ENCODE measurements around the gene HS6ST2.

The HS6ST2 gene

DNA sequence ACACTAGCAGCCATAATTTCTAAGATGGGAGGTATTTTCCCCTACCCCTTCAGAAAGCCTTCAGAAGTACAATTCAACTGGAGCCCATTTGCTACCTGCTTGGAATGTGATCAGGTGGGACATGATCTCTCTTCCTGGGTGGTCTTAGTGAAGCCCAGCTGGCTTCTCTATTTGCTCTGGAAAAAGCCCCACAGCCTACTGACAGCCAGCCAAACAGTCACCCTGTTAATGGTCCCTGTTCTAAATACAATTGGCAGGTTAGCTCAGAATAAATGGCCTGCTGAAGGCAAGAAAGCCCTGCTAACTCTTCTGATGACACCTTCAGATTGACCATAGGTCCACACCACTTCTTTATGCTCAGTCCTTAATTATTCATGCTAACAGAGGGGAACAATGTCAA, 39.9 kb downstream of the HS6ST2 start:
- H3K4me2 ChIP-seq (ENCODE audit: insufficient read depth, low read length, poor library complexity, severe bottlenecking): no peak overlapping the region
- no peak overlapping the region for H3K4me3 ChIP-seq (ENCODE audit: low read length in 2 of 2)
- H3K79me1 ChIP-seq (ENCODE audit: low read depth, low read length): no peaks in the 10 kb centered on the region
- H3K23ac ChIP-seq (ENCODE audit: low read depth, low read length, poor library complexity): no peak overlapping the region
- no peaks in the 10 kb centered on the region for H3K27me3 ChIP-seq (ENCODE audit: control insufficient read depth in 3 of 3, insufficient read depth in 3 of 3, low read depth in 1 of 3, low read length in 3 of 3)
- H4K8ac ChIP-seq (ENCODE audit: low read depth, low read length): no peak overlapping the region
- H3K36me3 ChIP-seq (replicated peaks in 1 of 2; ENCODE audit: control insufficient read depth in 2 of 2, insufficient read depth in 2 of 2, low read length in 2 of 2): no peaks in the 10 kb centered on the region
- no peak overlapping the region for H2BK12ac ChIP-seq (ENCODE audit: low read length)
- no peak overlapping the region for H3K9ac ChIP-seq (ENCODE audit: low read depth, low read length, poor library complexity)
- no peak overlapping the region for H3K27ac ChIP-seq (replicated peaks; ENCODE audit: low read length)
- DNase-seq (ENCODE audit: low spot score): no peak
- no peak overlapping the region for H3K4ac ChIP-seq (ENCODE audit: low read length)
- no peak overlapping the region for H2AK5ac ChIP-seq (ENCODE audit: low read depth, low read length)
- H3K14ac ChIP-seq (ENCODE audit: low read length): no peak overlapping the region
- no peak overlapping the region for H4K91ac ChIP-seq (ENCODE audit: low read depth, low read length, poor library complexity)
- H3K18ac ChIP-seq (ENCODE audit: low read length): no peak overlapping the region
- H3K9me3 ChIP-seq (replicated peaks in 1 of 2; ENCODE audit: control insufficient read depth in 2 of 2, insufficient read depth in 1 of 2, low read depth in 1 of 2, low read length in 2 of 2): peaks cover under 1 to 2% of the 10 kb centered on the region in 2 donors
- no peak overlapping the region for H2BK5ac ChIP-seq (ENCODE audit: low read length)
- H2BK15ac ChIP-seq (ENCODE audit: low read length): no peak overlapping the region
- H2BK120ac ChIP-seq (ENCODE audit: low read depth, low read length): no peak overlapping the region
- H2AFZ ChIP-seq (ENCODE audit: low read length): no peak overlapping the region
- H3K4me1 ChIP-seq (ENCODE audit: control insufficient read depth in 2 of 2, insufficient read depth in 1 of 2, low read depth in 1 of 2, low read length in 2 of 2): no peaks in the 10 kb centered on the region

DNA sequence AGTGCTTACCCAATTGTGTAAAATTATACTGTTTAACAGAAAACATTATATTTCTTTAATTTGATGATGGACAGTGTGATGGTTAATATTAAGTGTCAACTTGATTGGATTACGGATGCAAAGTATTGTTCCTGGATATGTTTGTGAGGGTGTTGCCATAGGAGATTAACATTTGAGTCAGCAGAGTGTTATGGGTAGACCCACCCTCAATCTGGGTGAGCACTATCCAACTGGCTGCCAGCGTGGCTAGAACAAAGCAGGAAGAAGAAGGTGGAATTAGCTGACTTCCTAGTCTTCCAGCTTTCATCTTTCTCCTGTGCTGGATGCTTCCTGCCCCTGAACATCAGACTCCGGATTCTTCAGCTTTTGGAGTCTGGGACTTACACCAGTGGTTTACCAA, 42.1 kb downstream of the HS6ST2 start:
- H3K9ac ChIP-seq (ENCODE audit: low read depth, low read length, poor library complexity): no peak overlapping the region
- no peak for DNase-seq (ENCODE audit: low spot score)
- H4K91ac ChIP-seq (ENCODE audit: low read depth, low read length, poor library complexity): no peak overlapping the region
- H3K27ac ChIP-seq (replicated peaks; ENCODE audit: low read length): no peak overlapping the region
- no peak overlapping the region for H4K8ac ChIP-seq (ENCODE audit: low read depth, low read length)
- H2BK120ac ChIP-seq (ENCODE audit: low read depth, low read length): no peak overlapping the region
- peaks cover 5 to 11% of the 10 kb centered on the region in 2 donors for H3K9me3 ChIP-seq (replicated peaks in 1 of 2; ENCODE audit: control insufficient read depth in 2 of 2, insufficient read depth in 1 of 2, low read depth in 1 of 2, low read length in 2 of 2)
- no peak overlapping the region for H2BK15ac ChIP-seq (ENCODE audit: low read length)
- H3K4me3 ChIP-seq (ENCODE audit: low read length in 2 of 2): no peak overlapping the region
- H2BK12ac ChIP-seq (ENCODE audit: low read length): no peak overlapping the region
- H2AK5ac ChIP-seq (ENCODE audit: low read depth, low read length): no peak overlapping the region
- H3K4me2 ChIP-seq (ENCODE audit: insufficient read depth, low read length, poor library complexity, severe bottlenecking): no peak overlapping the region
- H3K4me1 ChIP-seq (ENCODE audit: control insufficient read depth in 2 of 2, insufficient read depth in 1 of 2, low read depth in 1 of 2, low read length in 2 of 2): no peaks in the 10 kb centered on the region
- no peak overlapping the region for H2BK5ac ChIP-seq (ENCODE audit: low read length)
- no peak overlapping the region for H3K14ac ChIP-seq (ENCODE audit: low read length)
- H2AFZ ChIP-seq (ENCODE audit: low read length): no peak overlapping the region
- H3K18ac ChIP-seq (ENCODE audit: low read length): no peak overlapping the region
- no peaks in the 10 kb centered on the region for H3K36me3 ChIP-seq (replicated peaks in 1 of 2; ENCODE audit: control insufficient read depth in 2 of 2, insufficient read depth in 2 of 2, low read length in 2 of 2)
- no peak overlapping the region for H3K4ac ChIP-seq (ENCODE audit: low read length)
- H3K79me1 ChIP-seq (ENCODE audit: low read depth, low read length): no peaks in the 10 kb centered on the region
- no peaks in the 10 kb centered on the region for H3K27me3 ChIP-seq (ENCODE audit: control insufficient read depth in 3 of 3, insufficient read depth in 3 of 3, low read depth in 1 of 3, low read length in 3 of 3)
- no CpG with 5 or more reads among the region's 3 CpGs for WGBS, 2 donors (ENCODE audit: extremely low coverage in 2 of 2, insufficient read length in 2 of 2, insufficient replicate concordance in 1 of 2)
- H3K23ac ChIP-seq (ENCODE audit: low read depth, low read length, poor library complexity): no peak overlapping the region

DNA sequence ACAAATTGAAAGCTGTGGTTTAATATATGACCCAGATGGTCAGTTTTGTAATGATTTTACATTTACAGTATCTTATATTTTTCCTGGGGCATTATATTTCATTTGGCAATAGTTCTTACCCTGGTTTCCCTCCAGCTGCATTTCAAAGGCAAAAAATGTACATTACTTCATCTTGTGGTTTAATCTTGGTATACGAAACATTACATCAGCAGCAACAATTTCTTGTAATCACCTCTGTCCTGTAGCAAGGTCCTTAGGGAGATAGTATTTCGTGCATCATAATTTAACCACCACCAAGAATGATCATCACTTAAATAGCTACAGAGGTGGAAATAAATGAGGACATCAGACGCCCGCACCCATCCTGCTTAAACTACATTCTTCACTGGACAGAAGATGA, 48.8 kb downstream of the HS6ST2 start:
- no peaks in the 10 kb centered on the region for H3K27me3 ChIP-seq (ENCODE audit: control insufficient read depth in 3 of 3, insufficient read depth in 3 of 3, low read depth in 1 of 3, low read length in 3 of 3)
- H2AFZ ChIP-seq (ENCODE audit: low read length): no peak overlapping the region
- H2BK15ac ChIP-seq (ENCODE audit: low read length): no peak overlapping the region
- H3K9ac ChIP-seq (ENCODE audit: low read depth, low read length, poor library complexity): no peak overlapping the region
- peaks cover 5 to 11% of the 10 kb centered on the region in 2 donors for H3K9me3 ChIP-seq (replicated peaks in 1 of 2; ENCODE audit: control insufficient read depth in 2 of 2, insufficient read depth in 1 of 2, low read depth in 1 of 2, low read length in 2 of 2)
- no peak overlapping the region for H2BK12ac ChIP-seq (ENCODE audit: low read length)
- DNase-seq (ENCODE audit: low spot score): no peak
- H3K4me1 ChIP-seq (ENCODE audit: control insufficient read depth in 2 of 2, insufficient read depth in 1 of 2, low read depth in 1 of 2, low read length in 2 of 2): no peaks in the 10 kb centered on the region
- H3K23ac ChIP-seq (ENCODE audit: low read depth, low read length, poor library complexity): no peak overlapping the region
- H3K27ac ChIP-seq (replicated peaks; ENCODE audit: low read length): no peak overlapping the region
- WGBS, 2 donors (ENCODE audit: extremely low coverage in 2 of 2, insufficient read length in 2 of 2, insufficient replicate concordance in 1 of 2): no CpG with 5 or more reads among the region's 4 CpGs
- no peaks in the 10 kb centered on the region for H3K79me1 ChIP-seq (ENCODE audit: low read depth, low read length)
- no peak overlapping the region for H3K4me2 ChIP-seq (ENCODE audit: insufficient read depth, low read length, poor library complexity, severe bottlenecking)
- H2BK5ac ChIP-seq (ENCODE audit: low read length): no peak overlapping the region
- no peak overlapping the region for H4K91ac ChIP-seq (ENCODE audit: low read depth, low read length, poor library complexity)
- no peak overlapping the region for H2BK120ac ChIP-seq (ENCODE audit: low read depth, low read length)
- H3K18ac ChIP-seq (ENCODE audit: low read length): no peak overlapping the region
- no peak overlapping the region for H3K14ac ChIP-seq (ENCODE audit: low read length)
- no peak overlapping the region for H3K4me3 ChIP-seq (ENCODE audit: low read length in 2 of 2)
- H4K8ac ChIP-seq (ENCODE audit: low read depth, low read length): no peak overlapping the region
- H2AK5ac ChIP-seq (ENCODE audit: low read depth, low read length): no peak overlapping the region
- H3K36me3 ChIP-seq (replicated peaks in 1 of 2; ENCODE audit: control insufficient read depth in 2 of 2, insufficient read depth in 2 of 2, low read length in 2 of 2): no peaks in the 10 kb centered on the region
- no peak overlapping the region for H3K4ac ChIP-seq (ENCODE audit: low read length)

DNA sequence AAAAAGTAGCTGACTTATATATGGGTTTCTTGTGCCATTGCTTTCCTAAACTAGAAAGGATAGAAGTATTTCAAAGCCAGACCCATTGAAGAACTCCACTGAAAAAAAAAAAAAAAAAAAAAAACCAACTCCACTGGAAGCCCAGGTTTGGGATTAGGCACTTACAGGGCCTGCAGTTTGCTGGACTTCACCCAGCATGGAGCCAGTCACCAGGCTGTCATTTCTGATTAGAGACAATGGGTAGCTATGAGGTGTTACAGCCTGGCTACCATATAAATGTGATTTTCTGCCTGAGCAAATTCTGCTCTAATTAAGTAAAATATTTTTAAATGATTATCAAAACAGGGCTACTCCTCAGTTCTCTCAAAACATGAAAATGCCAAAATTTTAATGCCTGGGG, 49.5 kb downstream of the HS6ST2 start:
- Histone ChIP-seq H3K4me2 (ENCODE audit: insufficient read depth, low read length, poor library complexity, severe bottlenecking) (no peak overlapping the region), H3K14ac (ENCODE audit: low read length) (no peak overlapping the region), H4K91ac (ENCODE audit: low read depth, low read length, poor library complexity) (no peak overlapping the region), H3K36me3 (replicated peaks in 1 of 2; ENCODE audit: control insufficient read depth in 2 of 2, insufficient read depth in 2 of 2, low read length in 2 of 2) (no peaks in the 10 kb centered on the region), H2AK5ac (ENCODE audit: low read depth, low read length) (no peak overlapping the region), H3K4me1 (ENCODE audit: control insufficient read depth in 2 of 2, insufficient read depth in 1 of 2, low read depth in 1 of 2, low read length in 2 of 2) (no peaks in the 10 kb centered on the region), H3K4ac (ENCODE audit: low read length) (no peak overlapping the region), H2BK120ac (ENCODE audit: low read depth, low read length) (no peak overlapping the region), H3K9ac (ENCODE audit: low read depth, low read length, poor library complexity) (no peak overlapping the region), H2AFZ (ENCODE audit: low read length) (no peak overlapping the region), H2BK15ac (ENCODE audit: low read length) (no peak overlapping the region), H3K79me1 (ENCODE audit: low read depth, low read length) (no peaks in the 10 kb centered on the region), H3K4me3 (ENCODE audit: low read length in 2 of 2) (no peak overlapping the region), H2BK5ac (ENCODE audit: low read length) (no peak overlapping the region), H3K27me3 (ENCODE audit: control insufficient read depth in 3 of 3, insufficient read depth in 3 of 3, low read depth in 1 of 3, low read length in 3 of 3) (no peaks in the 10 kb centered on the region), H3K18ac (ENCODE audit: low read length) (no peak overlapping the region), H4K8ac (ENCODE audit: low read depth, low read length) (no peak overlapping the region), H3K27ac (replicated peaks; ENCODE audit: low read length) (peak overlapping the region; percentile 12), H3K23ac (ENCODE audit: low read depth, low read length, poor library complexity) (no peak overlapping the region), H3K9me3 (replicated peaks in 1 of 2; ENCODE audit: control insufficient read depth in 2 of 2, insufficient read depth in 1 of 2, low read depth in 1 of 2, low read length in 2 of 2) (peaks cover 5 to 11% of the 10 kb centered on the region in 2 donors), H2BK12ac (ENCODE audit: low read length) (no peak overlapping the region)
- no peak for DNase-seq (ENCODE audit: low spot score)

Measured in neuronal stem cell (in vitro differentiated cells).